GM06990 (cell line): ENCODE measurements around the gene PRKCA.

ENCODE experiments used
- DNase-seq: peaks from one replicate; pipeline ENCODE4 v3.0.0-alpha.2; 2011; ENCODE audit not compliant: insufficient read length; ENCODE audit errors: extremely low read depth
- H3K27me3 ChIP-seq: replicated peaks from 2 replicates; pipeline ENCODE4 v1.6.0; 2011; ENCODE audit warnings: low read length; ENCODE audit not compliant: control insufficient read depth, insufficient read depth
- H3K36me3 ChIP-seq: 2 replicates; pipeline ENCODE4 v1.5.1; 2011; ENCODE audit warnings: low read length; ENCODE audit not compliant: control insufficient read depth, insufficient read depth
- H3K4me3 ChIP-seq: replicated peaks from 2 replicates; pipeline ENCODE4 v1.5.1; 2011; ENCODE audit warnings: low read depth, mild to moderate bottlenecking, control low read depth, low read length
- TF ChIP-seq, protein P1 (sequence below): IDR thresholded peaks from 2 replicates; pipeline ENCODE4 v1.5.1; 2011; ENCODE audit warnings: low read length, control low read depth, mild to moderate bottlenecking, inconsistent platforms; ENCODE audit not compliant: insufficient read depth, poor library complexity, severe bottlenecking

Gene PRKCA

DNA sequence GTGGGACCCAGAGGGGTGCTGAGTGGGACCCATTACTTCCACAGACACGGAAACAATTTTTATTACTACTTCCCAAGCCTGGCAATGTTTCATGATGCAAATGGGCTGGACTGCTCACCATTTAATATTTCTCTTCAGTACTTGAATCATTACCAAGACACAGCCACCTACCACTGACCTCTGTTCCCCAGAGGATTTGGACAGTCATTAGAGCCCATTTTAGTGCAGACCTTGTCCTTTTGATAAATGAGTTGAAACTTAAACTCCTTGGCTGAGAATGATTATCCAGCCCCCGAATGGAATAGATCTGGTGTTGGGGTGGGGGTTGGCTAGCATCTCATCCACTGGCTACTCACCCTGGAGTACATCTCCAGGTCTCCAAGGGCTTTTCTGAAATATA lies 39.6 kb upstream of the PRKCA start:
- no peak for DNase-seq
- H3K36me3 ChIP-seq = no peaks in the 10 kb centered on the region
- TF ChIP-seq, protein P1, sequence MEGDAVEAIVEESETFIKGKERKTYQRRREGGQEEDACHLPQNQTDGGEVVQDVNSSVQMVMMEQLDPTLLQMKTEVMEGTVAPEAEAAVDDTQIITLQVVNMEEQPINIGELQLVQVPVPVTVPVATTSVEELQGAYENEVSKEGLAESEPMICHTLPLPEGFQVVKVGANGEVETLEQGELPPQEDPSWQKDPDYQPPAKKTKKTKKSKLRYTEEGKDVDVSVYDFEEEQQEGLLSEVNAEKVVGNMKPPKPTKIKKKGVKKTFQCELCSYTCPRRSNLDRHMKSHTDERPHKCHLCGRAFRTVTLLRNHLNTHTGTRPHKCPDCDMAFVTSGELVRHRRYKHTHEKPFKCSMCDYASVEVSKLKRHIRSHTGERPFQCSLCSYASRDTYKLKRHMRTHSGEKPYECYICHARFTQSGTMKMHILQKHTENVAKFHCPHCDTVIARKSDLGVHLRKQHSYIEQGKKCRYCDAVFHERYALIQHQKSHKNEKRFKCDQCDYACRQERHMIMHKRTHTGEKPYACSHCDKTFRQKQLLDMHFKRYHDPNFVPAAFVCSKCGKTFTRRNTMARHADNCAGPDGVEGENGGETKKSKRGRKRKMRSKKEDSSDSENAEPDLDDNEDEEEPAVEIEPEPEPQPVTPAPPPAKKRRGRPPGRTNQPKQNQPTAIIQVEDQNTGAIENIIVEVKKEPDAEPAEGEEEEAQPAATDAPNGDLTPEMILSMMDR = no peak

DNA sequence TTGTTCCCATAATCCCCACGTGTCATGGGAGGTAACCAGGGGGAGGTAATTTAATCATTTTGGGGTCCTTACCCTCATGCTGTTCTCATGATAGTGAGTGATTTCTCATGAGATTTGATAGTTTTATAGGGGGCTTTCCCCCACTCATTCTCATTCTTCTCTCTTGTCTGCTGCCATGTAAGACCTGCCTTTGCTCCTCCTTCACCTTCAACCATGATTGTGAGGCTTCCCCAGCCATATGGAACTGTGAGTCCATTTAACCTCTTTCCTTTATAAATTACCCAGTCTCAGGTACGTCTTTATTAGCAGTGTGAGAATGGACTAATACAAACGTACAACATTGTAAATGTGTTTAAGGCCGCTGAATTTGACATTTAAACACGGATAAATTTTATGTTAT lies 37.7 kb upstream of the PRKCA start:
- no peak for DNase-seq
- no peak overlapping the region for H3K4me3 ChIP-seq
- TF ChIP-seq, protein P1 = no peak

More for the DNA sequence above, 39.6 kb upstream of the PRKCA start:
- H3K27me3 ChIP-seq = no peaks in the 10 kb centered on the region; the same call in 1 of the 2 replicates
- no peak overlapping the region for H3K4me3 ChIP-seq

GRCh38 chr17:66268247-66268927 lies 34.0 kb upstream of the PRKCA start:
- TF ChIP-seq, protein P1 = no peak
- Histone ChIP-seq H3K27me3 (peaks cover 1% of the 10 kb centered on the region; the same call in 1 of the 2 replicates), H3K36me3 (no peaks in the 10 kb centered on the region), H3K4me3 (no peak overlapping the region)
- DNase-seq = no peak

More for the DNA sequence above, 37.7 kb upstream of the PRKCA start:
- no peaks in the 10 kb centered on the region; the same call in 1 of the 2 replicates for H3K27me3 ChIP-seq
- H3K36me3 ChIP-seq = no peaks in the 10 kb centered on the region

- DNase-seq = no peak
- H3K36me3 ChIP-seq = no peaks in the 10 kb centered on the region
- peaks cover 1% of the 10 kb centered on the region; the same call in 1 of the 2 replicates for H3K27me3 ChIP-seq
- TF ChIP-seq, protein P1 = no peak
- H3K4me3 ChIP-seq = no peak overlapping the region
Measured at GRCh38 chr17:66270106-66270505, 32.3 kb upstream of the PRKCA start.

GRCh38 chr17:66271512-66271911 lies 30.9 kb upstream of the PRKCA start:
- TF ChIP-seq, protein P1 = no peak
- DNase-seq = no peak
- H3K4me3 ChIP-seq = no peak overlapping the region
- no peaks in the 10 kb centered on the region for H3K36me3 ChIP-seq
- H3K27me3 ChIP-seq = 0 out of 2 replicates have a peak, but pooled peaks cover 1% of the 10 kb centered on the region
